ENCODE data around the gene PANX1. TPM values are rescaled to one million over a fixed set of nuclear protein-coding genes. Genes with fewer than 3 reads are reported as not detected.

The PANX1 gene
- total and polyA plus RNA-seq, 10 of the 15 experiments (the other 5 are each of a cell fraction or from before 2014, with no cell fraction given), result 3.3 to 18.7 (median 14.4) TPM

GRCh38 chr11:94152678-94153065, 24.0 kb downstream of the PANX1 start:
- FAIRE-seq (no peak), DNase-seq (ENCODE audit: low read depth, low spot score) (no peak), ATAC-seq (no peak)
- no peak overlapping the region for H3K4me3 ChIP-seq
- intact Hi-C loops (cut with micrococcal nuclease; ENCODE audit: unreplicated experiment), result no loop called here
- H4K20me1 ChIP-seq (ENCODE audit: control insufficient read depth, insufficient read depth), result no peaks in the 10 kb centered on the region
- peaks cover 8% of the 10 kb centered on the region for H3K79me2 ChIP-seq (ENCODE audit: control insufficient read depth, insufficient read depth, low read length)
- ChIA-PET SMC1A (ENCODE audit: uncharacterized antibody, unreplicated experiment) (no interaction called here), CTCF (no interaction called here), RAD21 (ENCODE audit: unreplicated experiment) (no interaction called here), POLR2A (no interaction called here)
- 98% methylated on average over 6 of the region's 6 CpGs for WGBS (ENCODE audit: insufficient coverage, insufficient replicate concordance, low lambda C conversion rate, missing lambda C conversion rate)
- peaks cover 10% of the 10 kb centered on the region for H3K4me1 ChIP-seq (ENCODE audit: control insufficient read depth, insufficient read depth, low read length)
- H3K9me3 ChIP-seq (replicated peaks; ENCODE audit: control insufficient read depth, insufficient read depth, low read length), result no peaks in the 10 kb centered on the region
- no peaks in the 10 kb centered on the region for H3K27me3 ChIP-seq (replicated peaks in 1 of 2; ENCODE audit: control insufficient read depth in 2 of 2, insufficient read depth in 2 of 2, low read length in 1 of 2)
- no peak overlapping the region for H3K27ac ChIP-seq (ENCODE audit: control insufficient read depth, insufficient read depth)
- H2AFZ ChIP-seq (ENCODE audit: control insufficient read depth, low read depth, low read length), result no peak overlapping the region
- no peak overlapping the region for H3K4me2 ChIP-seq (ENCODE audit: control insufficient read depth, insufficient read depth)
- peaks cover 5 to 7% of the 10 kb centered on the region in 2 experiments for H3K36me3 ChIP-seq (ENCODE audit: control insufficient read depth in 2 of 2, insufficient read depth in 2 of 2, low read length in 1 of 2)
- in situ Hi-C loops (cut with MboI), result no loop called here
- BruUV-seq (replicated peaks), result no TSS peak
- TF ChIP-seq CBFB (IDR thresholded peaks at IDR 0.05; ENCODE audit: low read depth) (no peak), KDM1A (IDR thresholded peaks at IDR 0.05; ENCODE audit: borderline replicate concordance) (no peak)
- H3K9ac ChIP-seq (ENCODE audit: control insufficient read depth, insufficient read depth, low read length), result no peak overlapping the region

- BruUV-seq (replicated peaks), result no TSS peak
- ATAC-seq (no peak), FAIRE-seq (no peak), DNase-seq (ENCODE audit: low read depth, low spot score) (no peak)
- ChIA-PET SMC1A (ENCODE audit: uncharacterized antibody, unreplicated experiment) (no interaction called here), CTCF (no interaction called here), RAD21 (ENCODE audit: unreplicated experiment) (no interaction called here), POLR2A (no interaction called here)
- Histone ChIP-seq H3K27me3 (replicated peaks in 1 of 2; ENCODE audit: control insufficient read depth in 2 of 2, insufficient read depth in 2 of 2, low read length in 1 of 2) (no peaks in the 10 kb centered on the region), H2AFZ (ENCODE audit: control insufficient read depth, low read depth, low read length) (no peak overlapping the region), H3K4me1 (ENCODE audit: control insufficient read depth, insufficient read depth, low read length) (peaks cover 10% of the 10 kb centered on the region), H3K9me3 (replicated peaks; ENCODE audit: control insufficient read depth, insufficient read depth, low read length) (no peaks in the 10 kb centered on the region), H3K4me2 (ENCODE audit: control insufficient read depth, insufficient read depth) (no peak overlapping the region), H4K20me1 (ENCODE audit: control insufficient read depth, insufficient read depth) (no peaks in the 10 kb centered on the region), H3K79me2 (ENCODE audit: control insufficient read depth, insufficient read depth, low read length) (peaks cover 6% of the 10 kb centered on the region), H3K4me3 (no peak overlapping the region), H3K9ac (ENCODE audit: control insufficient read depth, insufficient read depth, low read length) (no peak overlapping the region), H3K36me3 (ENCODE audit: control insufficient read depth in 2 of 2, insufficient read depth in 2 of 2, low read length in 1 of 2) (peaks cover 5 to 7% of the 10 kb centered on the region in 2 experiments), H3K27ac (ENCODE audit: control insufficient read depth, insufficient read depth) (no peak overlapping the region)
- in situ Hi-C loops (cut with MboI) (no loop called here), intact Hi-C loops (cut with micrococcal nuclease; ENCODE audit: unreplicated experiment) (no loop called here)
- WGBS (ENCODE audit: insufficient coverage, insufficient replicate concordance, low lambda C conversion rate, missing lambda C conversion rate), result 98% methylated on average over 3 of the region's 3 CpGs
- no peak for TF ChIP-seq NFYA (IDR thresholded peaks at IDR 0.05; ENCODE audit: borderline replicate concordance, low read depth, low read length)
- no peak for TF ChIP-seq TAF1 (IDR thresholded peaks at IDR 0.05; ENCODE audit: borderline replicate concordance, low read depth, low read length)
- TF ChIP-seq RELA (IDR thresholded peaks at IDR 0.05; ENCODE audit: borderline replicate concordance, partially characterized antibody), result no peak
- TF ChIP-seq PKNOX1 (IDR thresholded peaks at IDR 0.05), result no peak
- no peak for TF ChIP-seq KDM1A (IDR thresholded peaks at IDR 0.05; ENCODE audit: borderline replicate concordance)
- TF ChIP-seq E4F1 (IDR thresholded peaks at IDR 0.05; ENCODE audit: borderline replicate concordance, partially characterized antibody), result no peak
Measured at GRCh38 chr11:94153320-94153719, 24.7 kb downstream of the PANX1 start.
